ENCODE measurements around the gene ITGB5.
"Not testable (repeated sequence)": the region's sequence is repeated elsewhere in the genome, so short reads cannot be mapped to it uniquely, and the experiment has no call there.

The ITGB5 gene

DNA sequence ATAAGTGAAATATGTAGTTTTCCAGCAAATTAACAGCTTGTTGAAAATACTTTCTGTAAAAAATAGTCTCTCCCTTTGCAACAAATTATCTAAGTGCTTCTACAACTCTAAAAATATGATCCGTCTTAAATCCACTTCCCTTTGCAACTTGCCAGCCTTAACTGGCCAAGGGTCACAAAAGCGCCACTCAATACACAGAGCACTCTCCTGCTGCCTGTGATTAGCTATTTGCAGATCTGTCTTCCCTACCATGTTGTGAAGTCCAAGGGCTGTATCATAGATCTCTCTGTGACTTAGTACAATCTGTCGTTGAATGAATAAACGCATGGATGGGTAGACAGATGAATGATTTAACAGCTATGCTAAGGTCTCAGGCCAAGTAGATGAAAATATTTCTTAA lies 76.2 kb downstream of the ITGB5 start:
- no peak for DNase-seq

DNA sequence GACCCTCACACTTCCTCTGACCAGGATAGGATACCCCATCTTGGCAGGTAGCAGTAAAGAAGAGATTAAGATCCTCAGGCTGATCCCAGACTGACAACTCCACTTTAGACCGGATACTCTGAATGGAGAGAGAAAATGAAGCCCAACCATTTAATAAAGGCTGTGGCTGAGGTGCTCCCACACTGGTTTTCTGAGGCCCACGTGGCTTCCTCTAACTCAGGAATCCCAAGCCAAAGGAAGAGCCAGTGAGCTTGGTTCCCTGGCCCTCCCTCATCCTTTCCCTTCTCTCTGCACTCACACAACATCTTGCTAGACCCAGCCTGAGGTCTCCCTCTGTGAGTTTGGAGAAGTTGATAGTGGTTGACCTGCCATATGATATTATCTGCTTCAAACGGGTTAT lies 78.1 kb downstream of the ITGB5 start:
- no peak for DNase-seq

DNA sequence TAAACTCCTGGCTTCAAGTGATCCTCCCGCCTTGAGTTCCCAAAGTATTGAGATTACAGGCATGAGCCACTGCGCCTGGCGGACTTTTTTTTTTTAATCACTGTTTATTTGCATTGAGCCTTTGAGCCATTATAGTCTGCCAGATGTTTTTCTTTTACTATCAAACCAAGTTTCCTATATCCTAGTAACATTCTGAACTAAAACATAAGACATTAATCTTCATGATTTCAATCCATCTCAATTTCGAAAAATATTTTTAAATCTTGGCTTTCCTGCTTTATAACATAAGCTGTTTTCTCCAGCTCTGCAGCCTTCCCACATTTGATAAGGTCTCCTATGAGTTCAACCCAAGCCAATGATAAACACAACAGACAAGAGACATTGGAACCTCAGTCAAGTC lies 81.5 kb downstream of the ITGB5 start:
- DNase-seq = no peak

DNA sequence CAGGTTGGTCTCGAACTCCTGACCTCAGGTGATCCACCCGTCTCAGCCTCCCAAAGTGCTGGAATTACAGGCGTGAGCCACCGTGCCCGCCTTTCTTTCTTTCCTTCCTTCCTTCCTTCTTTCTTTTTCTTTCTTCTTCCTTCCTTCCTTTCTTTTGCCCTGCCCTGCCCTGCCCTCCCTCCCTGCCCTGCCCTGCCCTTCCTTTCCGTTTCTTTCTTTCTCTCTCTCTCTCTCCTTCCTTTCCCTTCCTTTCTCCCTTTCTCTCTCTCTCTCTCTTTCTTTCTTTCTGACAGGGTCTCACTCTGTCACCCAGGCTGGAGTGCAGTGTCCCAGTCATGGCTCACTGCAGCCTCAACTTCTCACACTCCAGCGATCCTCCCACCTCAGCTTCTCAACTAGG lies 82.3 kb downstream of the ITGB5 start:
- DNase-seq = no peak

DNA sequence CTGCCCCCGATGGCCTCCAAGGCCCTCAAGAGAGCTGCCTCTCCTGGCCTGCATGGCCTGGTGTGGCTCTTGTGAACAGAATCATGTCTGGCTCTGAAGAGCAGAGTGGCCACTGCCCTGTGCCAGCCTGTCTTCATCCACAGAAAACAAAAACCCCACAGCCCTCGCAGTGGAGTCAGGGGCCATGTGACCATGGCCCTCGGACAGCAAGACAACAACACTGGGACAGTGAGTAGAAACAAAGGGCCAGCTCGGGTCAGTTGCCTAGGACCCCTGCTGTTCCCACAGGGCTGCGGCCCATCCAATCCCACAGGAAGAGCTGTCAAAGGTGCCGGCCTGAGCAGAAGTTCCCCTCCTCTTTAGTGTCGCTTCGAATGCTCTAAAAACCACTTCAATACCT lies 84.5 kb downstream of the ITGB5 start:
- DNase-seq = no peak

DNA sequence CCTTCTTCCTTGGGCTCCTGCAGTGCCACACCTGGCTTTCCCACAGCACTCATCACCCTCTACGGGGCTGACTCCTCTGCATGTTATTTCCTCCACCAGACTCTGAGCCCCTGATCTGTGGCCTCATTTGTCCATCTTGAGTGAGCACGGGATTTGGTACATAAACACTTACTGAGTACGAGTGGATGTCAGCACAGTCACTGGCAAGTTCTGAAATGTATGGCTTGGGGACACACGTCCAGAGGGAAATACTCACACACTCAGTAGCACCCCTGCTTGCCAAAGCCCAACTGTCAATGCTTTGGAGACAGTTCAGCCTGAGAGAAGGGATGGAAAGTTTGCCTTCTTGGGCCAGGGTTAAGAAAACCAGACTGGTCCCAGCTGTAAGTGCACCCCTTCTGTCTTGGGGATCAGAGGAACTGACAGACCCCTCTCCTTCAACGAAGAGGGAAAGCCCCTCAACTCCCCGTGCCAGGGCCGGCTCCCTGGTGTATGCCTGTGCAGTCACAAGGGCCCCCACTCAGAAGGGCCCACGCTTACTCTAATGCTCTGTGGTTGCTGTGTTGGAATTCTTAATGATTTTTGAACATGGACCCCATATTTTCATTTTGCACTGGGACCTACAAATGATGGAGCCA lies 85.0 kb downstream of the ITGB5 start:
- no peak for DNase-seq

DNA sequence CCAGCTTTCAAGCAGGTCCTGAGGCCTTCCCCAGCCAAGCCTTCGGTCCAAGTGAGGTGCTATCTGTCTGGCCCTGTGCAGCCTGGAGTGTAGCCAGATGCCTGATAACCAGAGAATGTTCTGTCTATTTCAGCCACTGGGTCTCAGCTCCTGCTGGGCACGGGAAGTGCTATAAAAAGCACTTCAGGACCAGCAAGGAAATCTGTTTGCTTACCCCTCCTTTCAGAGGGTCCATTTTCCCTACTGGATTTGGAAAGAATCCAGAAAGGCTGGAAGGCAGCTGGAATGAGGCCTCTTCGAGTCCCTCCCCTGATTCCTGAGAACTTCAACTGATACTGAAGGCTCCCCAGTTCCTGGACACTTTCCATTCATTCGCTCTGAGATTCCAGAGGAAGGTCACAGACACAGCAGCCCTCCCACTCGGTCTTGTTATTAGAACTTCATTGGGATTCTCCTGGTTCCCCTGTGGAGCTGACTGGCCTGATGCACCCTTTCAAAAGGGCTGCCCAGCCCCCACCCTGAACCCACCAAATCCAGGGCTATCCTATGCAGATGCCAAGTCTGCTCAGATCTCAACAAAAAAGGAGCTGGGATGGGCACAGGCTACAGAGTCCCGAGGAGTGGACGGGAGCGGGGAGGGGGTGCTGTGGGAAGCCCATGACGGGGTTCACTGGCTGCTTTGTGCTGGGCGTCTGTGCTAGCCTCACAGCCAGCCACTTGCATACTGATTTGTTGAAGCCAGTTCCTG lies 86.5 kb downstream of the ITGB5 start:
- DNase-seq = no peak

DNA sequence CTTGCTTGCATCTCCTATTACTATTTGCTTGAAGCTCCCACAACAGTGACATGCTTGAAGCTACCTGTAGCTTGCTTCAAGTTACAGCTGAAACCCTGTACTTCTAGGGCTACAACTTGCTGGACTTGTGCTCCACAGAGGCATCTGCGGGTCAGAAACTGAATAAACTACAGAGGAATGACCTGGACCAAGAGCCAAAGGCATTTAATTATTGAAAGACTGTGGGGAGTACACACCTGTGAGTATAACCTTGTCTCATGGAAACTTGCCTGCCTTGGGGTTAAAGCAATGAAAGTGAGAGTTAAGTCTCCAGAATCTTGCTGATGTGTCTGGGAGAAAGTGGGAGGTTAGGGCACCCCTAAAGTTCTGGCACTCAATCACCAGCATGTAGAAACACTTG lies 87.1 kb downstream of the ITGB5 start:
- no peak for DNase-seq

DNA sequence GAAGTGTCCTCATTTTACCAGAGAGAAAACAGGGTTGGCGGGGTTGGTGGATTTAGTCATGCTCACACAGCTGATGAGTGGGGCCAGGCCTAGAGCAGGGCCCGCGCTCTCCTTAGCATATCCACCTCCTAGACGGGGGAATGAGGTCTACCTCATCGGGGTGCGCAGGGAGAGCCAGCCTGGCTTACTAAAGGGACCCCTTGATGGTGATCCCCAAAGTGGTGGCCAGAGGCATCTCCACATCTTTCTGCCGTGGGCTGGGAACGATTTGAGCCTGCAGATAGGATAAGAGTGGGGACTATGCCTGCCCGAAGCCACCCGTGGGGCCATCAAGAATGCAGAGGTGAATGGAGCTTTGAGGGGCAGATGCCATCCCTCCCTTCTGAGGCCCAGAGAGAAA lies 87.5 kb downstream of the ITGB5 start:
- no peak for DNase-seq

DNA sequence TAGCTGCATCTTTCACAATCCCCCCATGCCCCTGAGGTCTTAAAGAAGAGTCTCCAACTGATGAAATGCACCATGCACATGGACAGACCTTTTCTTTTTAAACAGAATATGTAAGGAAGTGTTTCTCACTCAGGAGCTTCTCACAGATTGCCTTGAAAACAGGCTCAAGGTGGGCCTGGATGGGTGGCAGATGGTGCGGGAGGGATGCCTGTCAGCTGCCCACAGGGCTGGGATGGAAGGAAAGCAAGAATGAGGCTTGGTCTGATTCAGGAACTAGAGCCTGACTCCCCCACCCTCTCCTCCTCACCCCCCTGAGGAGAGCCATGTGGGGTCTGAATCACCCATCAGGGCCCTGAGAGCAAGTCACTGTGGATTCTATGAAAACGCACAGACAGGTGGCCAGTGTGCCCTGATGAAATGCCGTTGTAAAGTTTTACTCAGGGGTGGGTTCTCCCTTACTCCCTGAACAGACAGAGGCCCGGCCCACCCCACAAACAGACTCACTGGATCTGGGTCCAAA lies 89.7 kb downstream of the ITGB5 start:
- DNase-seq = no peak

DNA sequence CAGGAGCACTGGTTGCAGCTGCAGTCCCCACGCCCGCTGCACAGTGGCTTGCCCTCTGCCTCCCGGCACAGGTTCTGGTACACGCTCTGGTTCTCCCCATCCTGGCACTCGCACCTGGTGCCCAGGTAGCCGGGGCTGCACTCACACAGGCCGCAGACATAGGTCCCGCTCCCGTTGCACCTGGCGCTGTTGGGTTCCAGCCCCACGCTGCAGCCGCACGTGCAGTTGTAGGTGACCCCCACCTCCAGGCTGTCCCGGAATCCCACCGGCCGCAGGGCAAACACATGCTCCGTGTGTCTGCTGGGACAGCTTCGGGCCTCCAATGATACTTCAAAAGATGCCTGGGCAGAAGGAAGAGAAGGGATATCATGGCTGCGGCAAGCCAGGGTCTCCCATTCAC lies 90.7 kb downstream of the ITGB5 start:
- no peak for DNase-seq

DNA sequence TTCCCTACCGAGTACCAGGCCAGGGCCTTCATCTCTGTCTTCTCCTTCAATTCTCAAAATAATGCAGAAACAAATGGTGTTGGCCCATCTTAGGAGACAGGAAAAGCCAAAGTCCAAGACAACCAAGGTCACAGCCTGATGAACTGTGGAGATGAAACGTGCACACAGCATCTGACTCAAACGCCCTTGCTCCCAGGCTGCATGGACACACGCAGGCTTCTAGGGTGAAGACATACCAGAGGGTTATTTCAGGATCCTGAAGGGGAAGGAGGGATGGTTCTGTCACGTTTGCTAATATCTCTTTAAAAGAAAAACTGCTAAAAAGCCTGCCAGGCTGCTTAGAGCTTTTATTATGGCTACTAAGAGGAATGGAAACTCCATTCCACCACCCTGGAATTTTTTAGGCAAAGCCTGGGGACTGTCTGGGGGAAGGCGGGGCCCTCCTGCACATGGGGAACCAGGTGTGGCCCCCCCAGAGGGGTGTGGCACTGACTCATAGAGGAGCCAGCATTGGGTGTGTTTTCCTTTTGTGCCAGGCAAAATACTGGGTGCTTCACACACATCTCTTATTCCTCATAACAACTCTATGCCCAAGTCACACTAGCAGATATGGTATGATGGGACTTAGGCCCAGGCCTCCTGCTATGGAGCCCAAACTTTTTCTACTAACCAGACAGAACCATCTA lies 94.0 kb downstream of the ITGB5 start:
- DNase-seq = no peak

DNA sequence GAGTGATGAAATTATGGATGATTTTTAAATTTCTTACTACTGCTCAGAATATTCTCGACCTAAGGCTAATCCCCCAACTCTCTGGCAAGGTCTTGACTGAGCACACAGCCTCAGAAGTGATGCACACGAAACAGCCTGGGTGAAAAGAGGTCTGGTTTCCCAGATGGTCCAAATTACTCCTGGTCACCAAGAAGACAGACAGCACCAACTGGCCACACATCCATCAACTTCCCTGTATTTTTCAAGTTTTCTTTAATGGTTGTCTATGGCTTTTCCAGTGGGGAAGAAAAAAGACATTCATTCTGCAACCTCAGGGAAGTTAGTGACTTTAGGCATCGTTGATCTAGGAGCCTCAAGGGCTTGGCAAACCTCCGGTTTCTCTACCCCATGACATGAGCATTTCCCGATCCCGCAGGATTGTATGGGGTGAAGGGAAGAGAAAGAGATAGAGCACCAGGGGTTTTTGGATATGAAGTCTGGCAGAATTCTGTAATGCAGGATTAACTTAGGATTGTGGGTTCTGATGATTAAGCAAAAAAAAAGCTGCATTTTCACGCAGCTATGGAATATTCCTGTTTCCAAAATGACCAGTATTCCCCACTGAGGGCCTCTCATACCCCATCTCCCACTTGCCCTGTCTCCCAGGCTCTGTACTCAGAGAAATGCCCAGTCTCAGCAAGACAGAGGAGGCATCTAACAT lies 94.7 kb downstream of the ITGB5 start:
- no peak for DNase-seq

DNA sequence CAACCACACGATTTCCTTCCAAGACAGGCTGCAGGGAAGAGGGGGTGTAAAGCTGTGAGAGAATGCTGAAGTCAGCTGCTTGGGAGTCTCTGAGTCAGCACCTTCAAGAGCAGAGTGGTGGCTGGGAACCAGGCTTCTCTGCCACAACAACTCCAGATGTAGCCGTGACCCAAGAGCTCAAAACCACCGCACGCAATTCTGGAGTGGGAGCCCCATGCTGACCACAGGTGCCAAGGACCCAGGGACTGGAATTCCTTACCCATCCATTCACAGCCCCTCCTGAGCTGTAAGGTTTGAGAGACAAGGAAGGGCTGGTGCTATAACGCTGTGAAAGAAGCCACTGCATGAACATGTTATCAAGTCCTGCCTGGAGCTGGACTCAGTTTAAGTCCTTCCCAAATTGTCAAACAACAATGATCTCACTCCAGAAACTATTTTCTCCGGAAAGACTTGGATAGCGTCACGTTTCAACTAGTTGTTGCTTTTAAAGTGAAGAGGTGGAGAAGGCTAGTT lies 95.5 kb downstream of the ITGB5 start:
- no peak for DNase-seq

DNA sequence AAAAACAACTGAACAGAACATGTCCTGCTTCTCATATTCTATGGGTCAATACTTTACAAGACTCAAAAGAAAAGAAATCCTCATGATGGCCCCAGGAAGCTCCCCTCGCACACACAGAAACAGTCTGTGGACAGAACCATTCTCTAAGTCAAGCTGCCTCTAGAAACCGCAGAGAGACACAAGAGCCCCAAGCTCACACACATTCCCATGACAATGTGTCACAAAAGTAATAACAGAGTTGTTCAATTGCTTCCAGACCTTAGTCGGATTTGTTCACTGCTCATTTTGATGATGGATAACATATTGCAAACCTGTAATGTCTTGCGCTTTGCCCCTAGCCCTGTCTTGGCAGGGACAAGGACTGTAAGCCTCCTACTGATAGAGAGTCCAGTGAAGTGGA lies 96.0 kb downstream of the ITGB5 start:
- no peak for DNase-seq

DNA sequence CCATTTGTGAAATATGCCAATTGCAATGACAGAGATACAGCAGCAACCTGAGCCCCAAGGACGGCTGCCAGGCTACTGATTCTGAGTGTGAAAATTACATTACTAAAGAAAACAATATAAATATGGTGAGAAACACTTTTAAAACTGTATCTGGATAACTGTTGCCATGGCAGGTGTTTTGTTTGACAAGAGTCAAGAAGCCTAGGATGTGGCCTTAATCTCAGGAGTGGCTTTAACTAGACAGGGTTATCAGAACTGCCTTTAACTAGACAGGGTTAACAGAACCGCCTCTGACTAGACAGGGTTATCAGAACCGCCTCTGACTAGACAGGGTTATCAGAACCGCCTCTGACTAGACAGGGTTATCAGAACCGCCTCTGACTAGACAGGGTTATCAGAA lies 98.1 kb downstream of the ITGB5 start:
- DNase-seq = not testable (repeated sequence)

DNA sequence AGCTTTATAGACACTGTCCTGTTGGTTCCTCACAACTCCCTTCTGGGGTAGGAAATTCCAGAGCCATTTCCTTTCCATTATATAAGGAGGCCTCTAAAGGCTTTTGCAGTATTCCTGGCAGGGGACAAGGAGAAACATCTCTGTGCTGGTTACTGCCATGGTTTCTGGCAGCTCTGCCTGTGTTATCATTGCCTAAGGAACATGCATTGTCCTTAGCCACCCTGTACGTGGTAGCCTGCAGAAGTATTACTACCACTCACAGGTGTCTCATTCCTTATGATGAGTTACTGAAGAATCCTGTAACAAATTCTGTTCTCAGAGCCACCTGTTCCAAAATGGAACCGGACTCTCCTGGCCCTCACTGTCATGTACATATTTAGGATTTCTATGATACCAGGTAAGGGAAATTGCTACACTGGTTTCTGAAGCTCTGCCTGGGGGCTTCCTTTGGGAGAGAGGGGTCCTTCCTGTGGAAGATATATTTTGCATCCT lies 98.9 kb downstream of the ITGB5 start:
- no peak for DNase-seq

DNA sequence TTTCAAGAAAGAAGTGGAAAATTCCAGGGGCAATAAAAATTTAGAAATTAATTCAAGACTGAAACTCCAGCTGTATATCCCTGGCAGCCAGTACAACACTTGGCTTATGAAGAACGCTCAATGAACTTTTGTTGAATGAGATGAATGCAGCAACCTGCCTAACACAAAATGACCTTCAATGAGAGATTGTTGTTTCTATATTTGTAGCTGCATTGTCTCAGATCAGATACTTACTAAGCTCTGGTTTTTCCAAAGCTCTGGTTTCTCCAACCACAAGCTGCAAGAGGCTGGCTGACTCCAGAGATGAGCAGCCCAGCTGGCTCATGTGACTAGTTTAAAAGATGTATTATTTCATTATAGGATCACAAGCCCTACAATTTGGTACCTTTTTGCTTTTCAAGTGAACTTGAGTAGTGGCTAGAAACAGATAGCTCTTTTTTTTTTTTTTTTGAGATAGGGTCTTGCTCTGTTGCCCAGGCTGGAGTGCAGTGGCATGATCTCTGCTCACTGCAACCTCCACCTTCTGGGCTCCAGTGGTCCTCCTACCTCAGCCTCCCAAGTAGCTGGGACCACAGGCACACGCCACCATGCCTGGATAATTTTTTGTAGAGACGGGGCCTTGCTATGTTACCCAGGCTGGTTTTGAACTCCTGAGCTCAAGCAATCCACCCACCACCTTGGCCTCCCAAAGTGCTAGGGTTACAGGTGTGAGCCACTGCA lies 99.5 kb downstream of the ITGB5 start:
- DNase-seq = no peak

DNA sequence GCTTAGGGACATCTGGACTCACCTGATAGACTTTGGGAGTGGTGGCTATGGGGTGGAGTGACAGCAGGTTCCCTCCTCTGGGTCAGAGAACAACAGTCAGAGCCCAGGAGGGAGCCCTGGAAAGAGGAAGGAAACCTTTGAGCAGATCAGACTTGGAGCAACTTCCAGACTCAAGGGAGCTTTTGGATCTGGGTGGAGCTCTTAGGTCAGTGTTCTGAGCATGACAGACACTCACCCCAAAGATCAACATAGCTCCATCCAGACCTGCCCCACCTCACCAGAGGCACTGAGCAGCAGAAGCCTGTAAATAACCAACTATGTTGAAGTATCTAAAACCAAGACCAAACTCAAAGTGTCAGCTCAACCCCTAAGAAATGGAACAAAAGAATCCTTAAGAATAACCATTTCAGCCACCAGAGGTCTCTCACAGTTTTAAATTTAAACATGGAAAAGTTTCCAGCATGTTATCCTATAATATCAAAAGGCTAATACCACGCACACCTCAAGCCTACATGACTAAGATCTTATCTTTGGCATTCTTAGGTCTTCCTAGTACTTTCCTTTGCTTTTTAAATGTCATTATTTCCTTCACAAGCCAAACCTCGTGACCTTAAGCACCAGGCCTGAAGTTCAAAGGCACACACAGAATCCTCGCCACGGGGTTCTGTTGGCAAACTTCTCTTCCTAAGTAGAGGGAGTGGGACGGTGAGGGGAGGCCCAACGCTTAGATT lies 100.5 kb downstream of the ITGB5 start:
- DNase-seq = no peak

DNA sequence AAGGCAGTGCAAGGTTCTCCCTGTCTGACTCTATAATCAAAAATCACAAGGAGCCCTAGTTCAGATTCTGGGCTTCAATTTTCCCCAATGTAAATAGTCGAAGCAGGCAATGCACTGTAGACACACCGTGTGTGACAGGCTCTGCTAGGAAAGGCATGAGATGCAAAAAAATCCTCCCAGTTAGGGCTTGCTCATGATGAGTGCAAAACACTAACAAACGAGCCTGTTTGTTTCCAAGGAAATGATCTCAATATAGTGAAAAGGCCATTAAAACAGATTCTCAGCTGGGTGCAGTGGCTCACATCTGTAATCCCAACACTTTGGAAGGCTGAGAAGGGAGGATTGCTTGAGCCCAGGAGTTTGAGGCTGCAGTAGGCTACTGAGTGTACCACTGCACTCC lies 101.2 kb downstream of the ITGB5 start:
- DNase-seq = no peak

DNA sequence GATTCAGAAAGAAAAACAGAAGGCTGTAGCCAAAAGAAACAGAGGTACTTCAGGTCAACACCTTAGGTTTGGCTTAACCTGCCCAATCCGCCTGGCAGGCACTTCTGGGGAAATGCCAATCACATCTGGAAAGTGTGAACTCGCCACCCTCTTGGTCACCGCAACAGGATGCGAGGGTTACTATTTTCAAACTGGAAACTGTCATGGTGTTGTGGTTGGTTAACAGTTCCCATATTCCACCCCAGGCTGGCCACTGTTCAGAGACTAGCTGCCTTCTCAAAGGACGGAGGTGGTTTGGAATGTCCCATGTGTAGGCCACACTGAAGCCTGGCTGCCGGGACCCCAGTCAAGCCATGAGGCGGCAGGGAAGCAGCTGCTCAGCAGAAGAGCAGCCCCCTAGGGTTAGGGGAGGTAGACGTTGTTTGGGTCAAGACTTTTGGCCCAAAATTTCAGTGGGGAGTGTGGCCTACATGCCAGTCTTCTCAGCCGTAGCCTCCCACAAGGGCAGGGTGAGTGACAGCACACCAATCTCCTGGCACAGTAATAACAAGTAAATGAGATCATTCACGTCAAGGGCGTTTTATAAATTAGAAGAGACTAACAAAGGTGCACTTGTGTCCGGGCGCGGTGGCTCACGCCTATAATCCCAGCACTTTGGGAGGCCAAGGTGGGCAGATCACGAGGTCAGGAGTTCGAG lies 102.3 kb downstream of the ITGB5 start:
- no peak for DNase-seq
